GM20000 (cell line): ENCODE data around the gene ZFP2.
"Not testable (repeated sequence)": the region's sequence is repeated elsewhere in the genome, so short reads cannot be mapped to it uniquely, and the experiment has no call there.

ENCODE experiments used
- DNase-seq: peaks from one replicate; pipeline ENCODE4 v3.0.0; 2012; ENCODE audit warnings: low spot score
- CTCF ChIP-seq: IDR thresholded peaks from 2 replicates; pipeline ENCODE4 v1.5.1; 2012; ENCODE audit warnings: mild to moderate bottlenecking, control low read depth; ENCODE audit errors: extremely low read depth, missing control alignments

The ZFP2 gene

GRCh38 chr5:178866946-178867345 lies 28.8 kb upstream of the ZFP2 start:
- no peak for DNase-seq
- no peak for TF ChIP-seq CTCF

GRCh38 chr5:178869577-178869976 lies 26.1 kb upstream of the ZFP2 start:
- DNase-seq, result no peak
- TF ChIP-seq CTCF, result no peak

- no peak for DNase-seq
- no peak for TF ChIP-seq CTCF
Observed at GRCh38 chr5:178870411-178870810, 25.3 kb upstream of the ZFP2 start.

GRCh38 chr5:178872302-178872701 lies 23.4 kb upstream of the ZFP2 start:
- TF ChIP-seq CTCF, result no peak
- DNase-seq, result no peak

- DNase-seq, result not testable (repeated sequence)
Observed at GRCh38 chr5:178883115-178883694, 12.5 kb upstream of the ZFP2 start.

GRCh38 chr5:178883815-178884430 lies 11.8 kb upstream of the ZFP2 start:
- no peak for TF ChIP-seq CTCF
- no peak for DNase-seq

GRCh38 chr5:178899289-178899688 lies 3.6 kb downstream of the ZFP2 start:
- DNase-seq, result no peak
- TF ChIP-seq CTCF, result no peak

GRCh38 chr5:178902849-178903248 lies 7.1 kb downstream of the ZFP2 start:
- DNase-seq, result no peak
- TF ChIP-seq CTCF, result no peak
